HG02852 (cell line): ENCODE data around the gene ANKRD39.

Experiments
- ATAC-seq: cut with Tn5 transposase; IDR thresholded peaks from one replicate; pipeline ENCODE4 v1.9.1; 2021; ENCODE audit warnings: mild to moderate bottlenecking, moderate library complexity; ENCODE audit not compliant: unreplicated experiment

The ANKRD39 gene

DNA sequence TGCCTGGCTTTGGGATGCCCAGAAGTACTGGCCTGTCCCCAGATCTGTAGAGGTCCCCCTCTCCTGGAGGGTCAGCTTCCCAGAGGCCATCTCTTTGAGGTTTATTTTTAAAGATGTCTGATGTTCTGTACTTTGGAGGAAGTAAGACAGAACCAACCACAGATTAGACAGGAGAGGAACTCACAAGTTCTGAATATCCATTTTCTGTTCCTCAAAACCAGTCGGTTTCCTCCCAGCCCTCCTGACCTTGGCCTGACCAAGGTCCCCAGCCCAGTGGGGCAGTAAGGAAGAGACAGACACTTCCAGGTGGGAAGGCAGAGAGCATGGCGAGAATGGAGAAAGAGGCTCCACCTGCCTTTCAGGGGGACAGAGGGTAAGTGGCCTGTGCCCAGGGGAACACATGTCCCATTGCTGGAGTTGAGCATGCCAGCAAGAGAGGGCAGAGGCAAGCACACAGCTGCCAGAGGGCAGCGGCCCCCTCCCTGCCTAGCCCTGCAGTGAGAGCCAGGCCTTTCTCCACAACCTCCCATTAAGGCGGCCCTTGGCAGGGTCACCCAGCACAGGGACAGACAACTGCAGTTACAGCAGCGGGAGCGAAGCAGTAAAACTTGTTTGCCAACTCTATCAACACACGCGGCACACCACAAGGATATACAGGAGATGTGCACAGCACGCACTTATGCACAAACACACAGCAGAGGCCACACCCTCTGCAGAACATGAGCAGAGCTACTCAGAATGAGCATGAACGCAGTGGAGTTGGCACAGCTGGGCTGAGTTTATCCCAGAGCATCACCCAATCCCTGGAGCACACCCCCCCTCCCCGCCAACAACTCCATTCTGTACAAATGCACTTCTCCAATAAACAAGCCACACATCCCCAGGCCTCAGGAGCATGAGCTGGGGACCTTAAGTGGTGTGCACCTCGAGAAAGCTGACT lies 30.5 kb upstream of the ANKRD39 start:
- ATAC-seq = no peak

DNA sequence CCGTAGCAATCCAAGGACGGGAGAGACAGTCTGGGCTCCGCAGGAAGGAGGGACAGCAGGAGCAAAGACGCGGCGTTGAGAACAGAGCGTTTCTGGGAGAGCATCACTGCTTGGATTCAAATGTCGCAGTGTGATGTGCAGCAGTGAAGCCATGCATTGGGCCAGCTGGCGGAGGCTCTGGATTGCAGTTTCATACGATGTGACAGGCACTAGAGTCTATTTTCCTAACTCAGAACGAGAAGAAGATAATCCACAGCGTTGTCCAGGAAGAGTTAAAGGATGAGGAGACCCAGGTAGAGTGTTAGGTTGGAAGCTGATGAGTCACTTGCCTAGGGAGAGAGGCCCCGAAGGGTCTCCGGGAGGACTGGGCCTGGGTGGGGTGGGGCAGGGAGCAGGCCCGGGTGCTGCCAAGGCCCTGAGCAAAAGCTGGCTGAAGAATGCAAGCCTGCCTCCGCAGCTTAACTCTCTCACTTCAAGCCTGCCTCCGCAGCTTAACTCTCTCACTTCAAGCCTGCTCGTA lies 29.7 kb upstream of the ANKRD39 start:
- ATAC-seq = no peak

DNA sequence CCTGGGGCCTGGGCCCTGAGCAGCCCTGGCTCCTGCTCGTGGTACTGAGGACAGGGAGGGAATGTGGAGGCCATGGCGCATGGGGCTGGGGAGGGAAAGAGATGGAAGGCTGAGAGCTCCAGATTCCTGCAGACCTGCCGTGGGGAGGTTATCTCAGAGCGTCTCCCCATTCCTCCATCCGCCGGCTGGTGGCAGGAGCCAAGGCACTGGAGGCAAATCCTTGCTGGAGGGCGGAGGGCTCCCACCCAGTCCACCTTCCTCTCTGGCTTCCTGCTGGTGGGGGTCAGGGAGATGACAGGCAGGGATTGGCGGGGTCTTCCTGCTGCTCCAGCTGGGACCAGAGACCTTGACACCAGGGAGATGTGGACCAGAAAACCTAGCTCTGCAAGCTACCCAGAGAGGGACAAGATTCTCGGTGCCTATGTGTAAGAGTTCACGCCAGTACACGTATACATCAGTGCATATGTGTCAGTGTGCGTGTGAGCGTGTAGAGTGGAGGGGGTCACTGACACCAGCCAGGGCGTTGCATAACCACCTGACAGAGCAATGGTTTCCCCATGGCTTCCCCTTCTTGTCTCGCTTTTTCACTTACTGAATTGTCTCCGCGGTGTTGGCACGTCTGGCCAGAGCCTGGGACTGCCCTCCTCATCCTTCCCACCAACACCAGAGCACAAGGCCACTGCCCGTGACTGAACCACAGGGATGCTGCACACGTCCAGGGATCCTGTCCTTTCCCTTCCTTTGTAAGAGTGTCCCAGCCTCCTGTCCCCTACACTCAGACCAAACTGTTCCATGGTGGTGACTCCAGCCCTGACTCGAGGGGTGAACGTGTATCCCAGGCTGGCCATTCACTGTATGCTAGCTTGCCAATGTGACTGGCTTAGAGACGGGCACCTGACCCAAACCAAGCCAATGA lies 27.9 kb upstream of the ANKRD39 start:
- no peak for ATAC-seq

DNA sequence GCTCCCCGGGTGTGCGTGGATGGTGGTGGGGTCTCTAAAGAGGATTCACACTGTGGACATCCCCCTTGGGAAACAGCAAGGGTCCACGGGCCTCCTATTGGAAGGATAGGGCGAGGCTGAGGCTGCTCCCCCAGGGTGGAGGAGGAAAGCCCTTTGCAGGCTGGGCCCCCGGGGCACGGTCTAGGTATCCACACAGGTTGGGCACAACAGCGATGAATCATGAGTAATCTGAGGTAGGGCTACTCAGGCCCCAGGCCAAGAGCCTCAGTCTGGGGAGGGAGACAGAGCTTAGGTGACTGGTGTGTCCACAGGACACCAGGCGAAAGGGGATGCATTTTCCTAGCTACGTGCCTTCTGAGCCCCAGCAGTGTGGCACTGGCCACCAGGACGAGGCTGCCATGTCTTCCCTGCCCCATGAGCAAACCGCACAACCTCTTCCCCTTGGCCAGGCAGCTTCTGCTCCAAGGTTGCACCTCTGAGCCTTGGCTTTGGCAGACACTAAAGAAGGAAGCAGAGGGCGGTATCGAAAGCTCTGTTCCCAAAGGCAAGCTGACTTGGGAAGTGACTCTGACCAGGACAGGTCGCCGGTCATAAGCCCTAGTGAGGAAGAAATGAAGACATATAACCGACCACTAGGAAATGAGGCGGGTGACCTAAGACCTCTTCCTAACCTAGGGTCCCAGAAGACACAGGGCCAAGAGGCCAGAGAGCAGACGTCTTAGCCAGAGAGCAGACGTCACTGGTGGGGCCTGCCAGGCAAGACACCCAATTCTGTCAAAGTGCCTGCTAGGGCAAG lies 26.7 kb upstream of the ANKRD39 start:
- ATAC-seq = no peak

DNA sequence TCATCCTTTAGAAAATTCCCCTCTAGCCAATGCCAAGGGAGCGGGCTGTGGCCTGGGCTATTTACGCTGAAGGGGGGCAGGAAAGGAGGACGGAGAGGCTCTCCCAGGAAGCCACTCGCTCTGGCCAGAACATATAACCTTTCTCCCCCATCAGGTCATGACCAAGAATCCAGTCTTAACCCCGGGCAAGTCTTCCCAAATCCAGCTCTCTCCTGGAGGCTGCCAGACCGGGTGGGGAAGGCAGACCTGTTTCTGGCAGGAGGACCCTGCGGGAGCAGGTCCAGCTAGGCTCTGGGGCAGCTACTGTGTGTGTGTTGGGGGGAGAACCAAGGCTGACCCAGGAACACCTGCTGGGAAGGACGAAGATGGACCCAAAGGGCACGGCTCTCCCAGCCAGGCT lies 25.5 kb upstream of the ANKRD39 start:
- no peak for ATAC-seq

DNA sequence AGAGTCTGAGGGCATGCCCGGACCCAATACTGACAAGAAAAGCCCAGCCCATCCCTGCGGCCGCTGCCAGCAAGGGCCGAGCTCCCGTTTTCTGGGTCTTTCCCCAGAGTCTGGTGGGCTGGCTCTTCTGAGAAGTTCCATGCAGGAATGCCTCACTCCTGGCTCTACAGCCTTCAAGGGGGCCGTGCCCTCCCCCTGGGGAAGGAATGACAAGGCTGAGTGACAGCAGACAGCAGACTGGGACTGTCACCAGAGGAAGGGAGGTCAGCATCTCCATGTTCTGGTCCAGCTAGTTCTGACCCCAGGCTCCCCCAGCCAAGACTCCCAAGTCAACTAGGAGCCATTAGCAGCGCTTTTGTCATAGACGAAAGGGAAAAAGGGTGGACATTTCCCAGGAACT lies 25.1 kb upstream of the ANKRD39 start:
- ATAC-seq = no peak

DNA sequence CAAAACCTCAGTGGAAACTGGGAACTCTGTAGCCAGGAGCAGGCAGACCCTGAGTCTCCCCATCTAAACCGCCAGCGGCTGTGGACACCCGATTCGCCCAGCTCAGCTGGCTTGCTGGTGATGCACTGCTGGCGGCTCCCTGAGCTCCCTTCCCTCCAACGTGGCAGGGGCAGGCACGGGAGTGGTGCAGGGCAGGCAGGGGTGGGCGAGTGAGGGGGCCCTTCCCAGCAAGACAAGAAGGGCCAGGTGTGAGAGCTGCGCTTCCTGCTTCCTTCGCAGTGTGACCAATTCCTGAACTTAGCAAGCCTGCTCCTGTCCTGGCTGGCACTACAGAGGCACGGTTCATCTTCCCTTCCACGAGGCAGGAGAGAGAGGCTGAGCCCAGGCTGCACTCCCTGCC lies 24.4 kb upstream of the ANKRD39 start:
- ATAC-seq = no peak

DNA sequence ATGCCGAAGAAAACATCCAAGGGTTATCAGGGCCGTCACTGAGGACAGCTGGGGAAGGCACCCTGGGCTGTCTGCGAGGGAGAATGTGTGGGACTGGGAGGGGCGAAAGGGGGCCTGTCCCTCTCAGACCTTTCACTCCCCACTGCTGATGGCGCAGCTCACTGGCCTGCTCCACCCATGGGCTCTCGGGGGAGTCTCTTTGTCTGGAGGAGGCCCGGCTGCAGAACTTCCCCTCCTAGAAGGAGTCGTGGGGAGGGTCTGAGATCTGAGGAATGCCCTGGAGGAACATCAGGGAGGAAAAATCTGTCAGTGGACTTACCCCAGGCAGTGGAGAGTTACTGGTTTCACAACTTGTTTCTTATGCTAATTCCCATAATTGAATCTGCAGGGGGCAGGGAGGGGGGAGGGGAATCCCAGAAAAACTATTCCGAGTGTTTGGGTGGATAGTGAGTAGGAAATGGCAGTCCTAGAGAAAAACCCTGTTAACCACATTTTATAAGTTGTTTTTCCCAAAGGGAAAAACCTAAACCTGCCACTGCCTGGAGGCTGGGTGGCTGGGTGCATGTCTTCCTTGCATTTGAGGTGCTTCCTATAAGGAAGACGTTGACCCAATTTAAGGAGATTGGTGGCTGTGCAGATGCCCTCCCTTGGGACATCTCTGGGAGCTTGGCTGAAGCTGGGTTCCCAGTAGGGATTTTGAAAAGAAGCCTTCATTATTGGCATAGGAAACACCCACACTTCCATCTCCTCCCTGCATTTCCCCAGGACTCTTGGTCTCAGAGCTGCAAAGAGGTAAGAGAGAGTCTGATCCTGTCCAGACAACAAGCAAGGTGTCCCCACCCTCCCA lies 23.8 kb upstream of the ANKRD39 start:
- ATAC-seq = no peak

DNA sequence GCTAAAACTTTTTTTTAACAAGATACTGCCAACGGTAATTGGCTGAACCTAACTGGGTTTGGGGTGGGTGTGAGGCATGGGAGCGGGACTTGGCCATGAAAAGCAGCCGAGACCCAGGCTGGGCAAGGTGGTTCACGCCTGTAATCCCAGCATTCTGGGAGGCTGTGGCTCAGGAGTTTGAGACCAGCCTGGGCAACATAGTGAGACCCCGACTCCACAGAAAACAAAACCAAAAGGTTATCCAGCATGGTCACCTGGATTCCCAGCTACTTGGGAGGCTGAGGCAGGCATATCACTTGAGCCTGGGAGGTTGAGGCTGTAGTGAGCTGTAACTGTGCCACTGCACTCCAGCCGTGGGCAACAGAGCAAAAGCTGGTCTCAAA lies 23.1 kb upstream of the ANKRD39 start:
- ATAC-seq = no peak

DNA sequence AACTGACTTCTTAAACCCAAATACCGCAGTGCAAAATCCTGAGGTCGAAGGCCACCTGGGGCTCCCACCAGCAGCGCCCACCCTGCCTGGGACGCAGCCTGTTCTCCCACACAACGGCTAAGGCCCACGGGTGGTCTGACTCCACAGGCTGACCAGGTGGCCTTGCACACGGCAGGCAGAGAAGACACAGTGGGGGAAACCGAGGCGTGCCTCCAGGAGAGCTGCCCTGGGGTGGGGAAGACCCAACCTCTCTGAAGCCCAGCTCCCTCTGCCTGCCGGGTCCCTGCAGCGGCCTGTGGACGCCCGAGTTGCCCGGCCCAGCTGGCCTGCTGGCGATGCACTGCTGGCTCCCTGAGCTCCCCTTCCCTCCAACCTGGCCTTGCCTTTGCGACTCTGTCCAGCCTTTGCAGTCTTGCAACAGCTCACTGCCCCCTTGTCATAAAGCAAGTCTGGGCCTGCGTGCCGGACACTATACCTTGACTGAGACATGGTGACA lies 21.8 kb upstream of the ANKRD39 start:
- ATAC-seq = no peak

DNA sequence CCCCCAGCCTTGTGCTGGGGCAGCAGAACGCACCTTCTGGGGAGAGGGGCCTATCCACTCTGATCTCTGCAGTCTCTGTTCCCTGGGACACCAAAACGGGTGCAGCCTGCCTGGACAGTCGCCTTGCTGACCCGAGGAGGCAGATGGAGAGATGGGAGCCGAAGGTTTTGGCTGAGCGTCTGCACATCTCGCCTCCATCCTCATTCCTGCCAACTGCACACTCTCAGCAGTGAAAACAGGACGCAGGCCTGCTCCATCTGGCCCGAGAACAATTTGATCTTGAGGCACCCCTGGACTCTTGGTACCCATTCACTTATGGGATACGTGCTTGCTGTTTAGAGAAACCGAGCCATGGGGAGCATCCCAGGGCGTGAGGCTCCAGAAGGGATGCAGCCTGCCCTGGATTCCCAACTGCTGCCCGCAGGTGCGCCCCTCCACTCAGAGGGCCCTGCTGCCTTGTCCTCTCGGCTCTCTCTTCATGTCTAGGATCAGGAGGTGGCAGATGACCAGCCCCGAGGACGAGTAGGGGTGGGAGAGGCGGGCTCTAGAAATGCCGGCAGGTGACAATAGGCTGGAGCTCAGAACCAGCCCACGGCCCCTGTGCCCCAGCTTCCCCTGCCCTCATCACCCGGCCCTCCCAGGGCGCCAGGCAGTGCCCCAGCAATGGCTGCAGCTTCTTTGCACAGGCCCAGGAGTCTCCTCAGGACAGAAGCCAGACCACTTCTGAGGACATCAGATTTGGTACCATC lies 21.2 kb upstream of the ANKRD39 start:
- no peak for ATAC-seq

DNA sequence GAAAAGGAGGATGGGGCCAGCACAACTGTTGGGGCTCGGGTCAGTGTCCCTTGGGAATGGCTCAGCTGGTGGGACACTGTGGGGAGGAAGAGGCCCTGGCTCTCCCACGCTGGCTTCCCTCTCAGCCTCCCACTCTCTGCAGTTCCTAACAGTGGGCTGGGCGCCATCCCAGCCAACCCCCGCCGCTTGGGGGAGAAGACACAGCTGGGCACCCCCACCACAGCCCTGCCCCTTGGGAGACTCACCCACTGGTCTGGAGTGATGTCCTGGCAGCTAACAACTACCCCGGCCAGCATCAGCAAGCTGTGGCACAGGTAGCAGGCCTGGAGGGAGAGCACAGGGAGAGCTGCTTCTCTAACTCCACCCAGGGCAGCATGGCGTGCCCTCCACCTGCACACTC lies 20.4 kb upstream of the ANKRD39 start:
- ATAC-seq = no peak

DNA sequence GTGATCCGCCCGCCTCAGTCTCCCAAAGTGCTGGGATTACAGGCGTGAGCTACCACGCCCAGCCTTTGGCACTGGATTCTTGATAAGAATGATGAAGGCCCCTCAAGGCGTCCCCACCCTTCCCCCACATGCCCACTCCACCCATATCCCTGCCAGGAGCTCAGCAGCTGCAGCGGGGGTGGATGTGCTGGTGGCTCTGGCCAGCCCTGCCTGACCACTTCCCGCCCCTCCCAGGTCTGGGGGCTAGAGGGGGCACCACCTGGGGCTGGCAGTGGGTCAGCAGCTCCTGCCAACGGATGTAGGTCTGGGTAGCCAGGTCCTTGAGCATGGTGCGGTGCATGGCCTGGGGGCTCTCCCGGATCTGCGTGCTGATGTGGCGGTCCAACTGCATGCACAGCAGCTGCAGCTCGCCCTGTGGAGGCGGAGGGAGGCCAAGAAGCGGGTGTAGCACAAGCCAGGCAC lies 19.8 kb upstream of the ANKRD39 start:
- ATAC-seq = no peak

DNA sequence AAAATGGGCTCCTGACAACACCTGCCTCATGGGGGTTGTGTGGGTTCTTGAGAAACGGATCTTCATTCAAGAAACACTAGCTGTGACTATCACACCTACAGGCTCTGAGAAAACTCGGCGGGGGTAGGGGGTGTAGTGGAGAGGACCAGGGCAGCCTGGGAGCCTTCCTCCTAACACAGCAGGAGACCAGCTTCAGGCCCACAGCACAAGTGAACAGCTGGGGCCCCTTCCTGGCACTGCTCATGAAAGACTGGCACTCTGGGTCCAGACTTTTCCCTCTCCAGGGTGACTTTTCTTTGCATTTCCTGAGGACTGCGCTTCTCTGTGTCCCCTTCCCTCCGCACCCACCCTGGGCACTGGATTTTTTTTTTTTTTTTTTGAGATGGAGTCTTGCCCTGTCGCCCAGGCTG lies 19.2 kb upstream of the ANKRD39 start:
- ATAC-seq = no peak

DNA sequence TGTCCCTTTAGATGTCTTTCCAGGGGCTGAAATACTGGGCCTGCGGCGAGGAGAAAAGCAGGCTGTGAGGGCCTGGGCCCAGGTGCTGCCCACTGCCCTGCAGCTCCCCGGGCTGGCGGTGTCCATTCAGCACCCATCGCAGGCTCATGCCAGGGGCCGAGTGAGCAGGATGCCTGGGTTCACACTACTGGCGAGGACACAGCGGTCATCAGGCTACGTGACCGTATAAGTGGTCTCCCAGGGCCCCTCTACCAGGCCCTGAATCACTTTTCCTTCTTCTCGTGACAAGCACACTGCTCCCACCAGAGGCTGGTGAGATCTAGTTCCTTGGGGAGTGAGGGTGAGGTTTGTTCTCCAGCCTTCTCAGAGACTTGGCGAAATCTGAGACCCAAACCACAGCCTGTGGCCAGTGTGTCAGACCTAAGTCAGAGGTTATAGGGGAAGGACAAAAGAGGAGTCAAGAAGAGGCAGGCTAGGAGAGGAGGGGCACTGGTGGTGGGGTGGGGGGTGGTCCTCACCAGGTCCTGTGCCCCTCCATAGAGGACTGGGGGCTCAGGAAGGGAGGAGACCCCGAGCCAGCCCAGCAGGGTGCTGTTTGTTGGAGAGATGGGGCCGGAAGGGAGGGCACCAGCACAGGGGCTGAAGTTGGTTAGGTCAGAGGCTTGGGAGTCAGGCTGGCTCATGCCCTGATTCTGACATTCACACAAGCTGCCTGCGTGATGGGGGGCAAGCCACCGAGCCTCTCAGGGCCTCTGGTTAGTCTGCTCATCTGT lies 18.6 kb upstream of the ANKRD39 start:
- ATAC-seq = no peak

DNA sequence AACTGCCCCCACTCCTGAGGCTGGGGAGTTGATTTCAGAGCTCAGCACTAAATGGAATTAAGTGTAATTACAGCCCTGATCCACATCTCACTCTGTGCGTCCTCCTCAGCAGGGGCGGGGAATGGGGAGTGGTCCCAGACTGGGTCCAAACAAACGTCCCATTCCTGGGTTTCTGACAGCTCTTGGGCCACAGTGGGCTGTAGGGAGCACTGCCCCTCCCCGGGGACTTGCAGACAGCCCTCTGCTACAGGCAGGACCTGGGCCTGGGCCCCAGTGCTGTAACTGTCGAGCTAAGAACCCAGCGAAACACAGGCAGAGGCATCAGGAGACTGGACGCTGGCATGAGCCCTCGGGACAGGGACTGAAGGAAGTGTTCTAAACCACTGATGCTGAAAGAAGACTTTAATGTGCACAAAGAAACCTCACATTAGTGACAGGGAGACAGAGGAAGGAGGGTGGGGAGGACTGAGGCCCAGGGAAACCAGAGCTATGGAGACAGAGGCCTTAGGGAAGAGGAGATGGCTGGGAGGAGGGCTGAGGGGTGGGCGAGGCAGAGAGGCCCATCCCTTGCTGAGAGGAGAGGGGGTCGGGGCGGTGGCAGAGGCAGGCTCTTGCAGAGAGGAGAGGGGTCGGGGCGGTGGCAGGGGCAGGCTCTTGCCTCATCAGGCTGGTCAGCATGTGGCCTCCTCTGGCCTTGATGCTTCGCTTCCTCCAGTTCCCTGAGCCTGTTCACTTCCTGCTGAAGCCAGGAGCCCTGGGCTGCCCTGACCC lies 17.9 kb upstream of the ANKRD39 start:
- ATAC-seq = no peak

DNA sequence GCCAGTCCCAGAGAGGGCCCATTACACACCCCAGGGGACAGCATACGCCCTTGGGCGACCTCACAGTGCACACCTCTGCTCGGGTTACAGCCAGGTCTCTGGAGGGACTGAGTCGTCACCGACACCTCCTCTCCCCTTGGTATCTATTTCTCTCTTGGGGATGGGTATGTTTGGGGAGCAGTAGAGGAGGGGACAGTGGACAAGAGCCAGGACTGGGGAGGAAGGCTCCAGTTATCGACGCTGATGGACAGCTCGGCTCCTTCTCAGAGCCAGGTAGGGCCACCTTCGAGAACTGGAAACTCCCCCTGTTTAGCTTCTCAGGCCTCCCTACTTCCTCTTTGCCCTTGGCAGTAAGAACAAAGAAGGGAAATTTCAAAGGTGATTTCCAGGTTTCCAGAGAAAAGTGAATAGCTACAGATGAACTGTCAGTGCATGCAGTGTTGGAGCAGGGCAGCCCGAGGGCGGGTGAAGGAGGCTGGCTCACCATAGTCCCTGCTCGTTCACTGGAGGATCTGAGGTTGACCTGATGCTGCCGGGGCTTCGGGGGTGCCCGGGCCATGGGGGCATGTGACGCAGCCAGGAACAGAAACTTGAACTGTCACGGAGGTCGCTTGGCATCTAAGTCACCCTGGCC lies 16.5 kb upstream of the ANKRD39 start:
- ATAC-seq = peak; percentile 48
